Measurements from ENCODE around the gene MINAR2.

Gene MINAR2

DNA sequence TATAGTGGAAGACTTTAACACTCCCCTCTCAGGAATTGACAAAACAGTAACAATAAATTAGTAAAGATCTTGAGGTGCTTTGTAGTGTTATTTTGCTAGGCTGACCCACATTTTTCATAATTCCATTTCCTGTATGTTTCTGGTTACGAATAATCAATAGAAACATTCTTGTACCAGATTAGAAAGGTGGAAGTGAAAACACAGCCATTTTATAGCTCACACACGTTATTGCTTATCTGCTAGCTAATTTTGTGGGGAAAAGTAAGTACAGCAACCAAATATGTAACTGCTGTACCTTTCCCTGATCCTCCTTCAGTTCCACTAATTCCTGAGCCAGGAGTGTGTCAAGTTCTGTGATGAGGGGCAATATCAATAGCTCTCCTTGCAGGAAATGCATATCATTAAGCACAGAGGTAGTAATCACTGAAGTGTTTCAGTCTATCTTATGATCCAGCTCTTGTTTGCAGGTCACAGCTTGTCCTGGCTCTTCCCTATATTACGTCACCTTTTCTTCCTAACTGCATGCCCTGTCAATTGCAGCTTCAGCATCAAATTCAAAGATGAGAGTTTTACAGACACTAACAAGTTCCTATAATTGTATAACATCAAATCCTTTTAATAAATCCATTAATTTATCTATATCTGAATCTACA, 59.4 kb downstream of the MINAR2 start:
- no peak for DNase-seq (ENCODE audit: low read depth)
- no peak overlapping the region for H3K4me3 ChIP-seq (ENCODE audit: low read depth, low read length)
- TF ChIP-seq, protein P1, sequence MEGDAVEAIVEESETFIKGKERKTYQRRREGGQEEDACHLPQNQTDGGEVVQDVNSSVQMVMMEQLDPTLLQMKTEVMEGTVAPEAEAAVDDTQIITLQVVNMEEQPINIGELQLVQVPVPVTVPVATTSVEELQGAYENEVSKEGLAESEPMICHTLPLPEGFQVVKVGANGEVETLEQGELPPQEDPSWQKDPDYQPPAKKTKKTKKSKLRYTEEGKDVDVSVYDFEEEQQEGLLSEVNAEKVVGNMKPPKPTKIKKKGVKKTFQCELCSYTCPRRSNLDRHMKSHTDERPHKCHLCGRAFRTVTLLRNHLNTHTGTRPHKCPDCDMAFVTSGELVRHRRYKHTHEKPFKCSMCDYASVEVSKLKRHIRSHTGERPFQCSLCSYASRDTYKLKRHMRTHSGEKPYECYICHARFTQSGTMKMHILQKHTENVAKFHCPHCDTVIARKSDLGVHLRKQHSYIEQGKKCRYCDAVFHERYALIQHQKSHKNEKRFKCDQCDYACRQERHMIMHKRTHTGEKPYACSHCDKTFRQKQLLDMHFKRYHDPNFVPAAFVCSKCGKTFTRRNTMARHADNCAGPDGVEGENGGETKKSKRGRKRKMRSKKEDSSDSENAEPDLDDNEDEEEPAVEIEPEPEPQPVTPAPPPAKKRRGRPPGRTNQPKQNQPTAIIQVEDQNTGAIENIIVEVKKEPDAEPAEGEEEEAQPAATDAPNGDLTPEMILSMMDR (IDR thresholded peaks at IDR 0.05; ENCODE audit: insufficient read depth, low read depth, low read length, missing control alignments) = no peak

All from GM12865 (cell line).